ENCODE data around the gene CLCN7. TPM values are rescaled to one million over a fixed set of nuclear protein-coding genes. Genes with fewer than 3 reads are reported as not detected.

CLCN7 gene
- total RNA-seq, 1 donor from 2014 or later = 76.2 TPM

- no peak for DNase-seq (ENCODE audit: low read depth)
- no peak overlapping the region for H3K4me3 ChIP-seq (ENCODE audit: low read depth, low read length)
- no peak for TF ChIP-seq CTCF (conservative IDR thresholded peaks at IDR 0.05; ENCODE audit: low read depth, low read length)
Observed at GRCh38 chr16:1461146-1461545, 13.7 kb downstream of the CLCN7 start.

DNA sequence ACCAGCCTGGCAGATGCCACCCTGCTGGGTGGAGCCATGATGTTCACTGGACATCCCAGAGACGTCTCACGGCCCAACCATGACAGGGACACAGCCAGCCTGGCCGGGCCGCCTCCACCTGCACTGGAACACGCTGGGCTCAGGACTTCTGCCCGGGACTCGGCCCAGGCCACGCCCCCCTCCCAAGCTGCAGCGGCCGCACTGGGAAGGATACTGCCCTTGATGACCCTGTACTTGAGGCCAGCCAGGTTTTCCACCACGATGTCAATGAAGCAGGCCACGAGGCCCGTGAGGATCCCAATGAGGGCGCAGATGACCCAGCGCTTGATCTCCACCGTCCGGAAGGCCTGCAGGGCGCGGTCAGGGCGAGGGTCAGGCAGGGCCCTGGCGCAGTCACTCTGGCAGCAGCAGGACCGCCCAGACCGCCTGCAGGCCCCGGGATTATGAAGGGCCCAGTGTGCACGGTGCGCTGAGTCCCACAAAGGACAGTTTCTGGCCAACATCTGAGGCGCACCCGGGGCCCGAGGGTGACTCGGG lies 14.2 kb downstream of the CLCN7 start:
- H3K4me3 ChIP-seq (ENCODE audit: low read depth, low read length) = no peak overlapping the region
- DNase-seq (ENCODE audit: low read depth) = no peak
- TF ChIP-seq CTCF (conservative IDR thresholded peaks at IDR 0.05; ENCODE audit: low read depth, low read length) = no peak

- DNase-seq (ENCODE audit: low read depth) = no peak
- TF ChIP-seq CTCF (conservative IDR thresholded peaks at IDR 0.05; ENCODE audit: low read depth, low read length) = no peak
- no peak overlapping the region for H3K4me3 ChIP-seq (ENCODE audit: low read depth, low read length)
Observed at GRCh38 chr16:1459967-1460366, 14.9 kb downstream of the CLCN7 start.

DNA sequence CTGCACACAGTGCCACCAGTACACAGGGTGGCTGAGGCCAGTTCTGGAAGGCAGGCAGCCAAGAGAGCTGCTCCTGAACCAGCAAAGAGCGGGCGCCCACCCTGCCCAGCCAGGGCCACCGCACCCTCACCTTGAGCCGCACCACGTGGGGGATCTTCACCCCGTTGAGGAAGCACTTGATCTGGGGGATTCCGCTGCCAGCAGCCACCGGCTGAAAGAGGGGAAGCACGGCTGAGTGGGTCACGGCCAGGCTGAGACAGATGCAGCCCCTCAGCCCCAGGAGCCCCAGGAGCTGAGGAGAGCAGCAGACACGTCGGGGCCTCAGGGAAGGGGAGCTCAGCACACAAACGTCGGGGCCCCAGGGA lies 15.9 kb downstream of the CLCN7 start:
- no peak overlapping the region for H3K4me3 ChIP-seq (ENCODE audit: low read depth, low read length)
- TF ChIP-seq CTCF (conservative IDR thresholded peaks at IDR 0.05; ENCODE audit: low read depth, low read length) = no peak
- DNase-seq (ENCODE audit: low read depth) = no peak

GRCh38 chr16:1458336-1458976 lies 16.4 kb downstream of the CLCN7 start:
- DNase-seq (ENCODE audit: low read depth) = no peak
- H3K4me3 ChIP-seq (ENCODE audit: low read depth, low read length) = no peak overlapping the region
- TF ChIP-seq CTCF (conservative IDR thresholded peaks at IDR 0.05; ENCODE audit: low read depth, low read length) = no peak

DNA sequence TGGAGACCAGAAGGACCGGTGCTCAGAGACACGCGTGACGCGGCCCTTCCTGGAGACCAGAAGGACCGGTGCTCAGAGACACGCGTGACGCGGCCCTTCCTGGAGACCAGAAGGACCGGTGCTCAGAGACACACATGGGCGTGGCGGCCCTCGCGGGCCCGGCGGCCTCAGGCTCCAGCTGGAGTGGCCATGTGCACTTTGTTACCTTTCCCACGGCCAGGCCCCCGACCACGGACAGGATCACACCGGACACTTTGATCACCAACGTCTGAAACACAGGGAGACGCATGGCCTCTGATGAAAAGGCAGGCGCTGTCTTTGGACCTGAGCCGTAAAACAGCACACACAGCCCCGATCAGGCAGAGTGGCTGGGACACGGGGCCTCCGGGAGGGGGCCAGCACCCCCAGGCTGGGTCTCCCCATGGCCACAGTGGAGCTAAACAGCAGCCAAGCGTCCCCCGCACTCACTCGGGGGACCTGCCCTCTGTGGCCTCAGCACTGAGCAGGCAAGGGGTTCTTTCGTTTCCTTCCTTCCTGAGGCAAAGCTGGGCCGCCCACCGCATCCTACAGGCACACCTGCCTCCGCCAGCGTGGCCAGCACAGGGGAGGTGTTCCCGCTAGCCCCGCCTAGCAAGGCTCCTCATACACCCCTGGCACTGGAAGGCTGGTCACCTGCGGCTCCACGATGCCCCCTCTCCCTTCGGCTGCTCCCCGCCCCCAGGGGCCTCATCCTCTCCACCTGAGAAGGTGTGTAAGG lies 17.2 kb downstream of the CLCN7 start:
- H3K4me3 ChIP-seq (ENCODE audit: low read depth, low read length) = no peak overlapping the region
- no peak for DNase-seq (ENCODE audit: low read depth)
- no peak for TF ChIP-seq CTCF (conservative IDR thresholded peaks at IDR 0.05; ENCODE audit: low read depth, low read length)

All from epithelial cell of proximal tubule (primary cell).